K562 (cell line): ENCODE results near the gene ENKUR. TPM values are rescaled to one million over a fixed set of nuclear protein-coding genes. Genes with fewer than 3 reads are reported as not detected.
A peak's percentile ranks its signal among the peaks of the same experiment; 100 is the strongest.

Experiments
- CBFA2T3 ChIP-seq: fragments of 450-650 bp; IDR thresholded peaks from 2 replicates; pipeline ENCODE4 v1.6.1; 2017
- E2F6 ChIP-seq, 2 experiments: IDR thresholded peaks; 2 replicates each; pipeline ENCODE4 v1.6.1; 2011; ENCODE audit warnings: borderline replicate concordance in 1 of 2, control low read depth in 1 of 2, low read depth in 1 of 2, low read length in 1 of 2, mild to moderate bottlenecking in 1 of 2, mixed read lengths in 1 of 2, moderate library complexity in 1 of 2; ENCODE audit not compliant: insufficient read depth in 1 of 2, insufficient read length in 1 of 2, poor library complexity in 1 of 2, severe bottlenecking in 1 of 2; ENCODE audit errors: extremely low read depth in 1 of 2
- EZH2 ChIP-seq: IDR thresholded peaks from 2 replicates; pipeline ENCODE4 v1.6.1; 2012; ENCODE audit warnings: low read depth, mild to moderate bottlenecking, inconsistent platforms, low read length, borderline replicate concordance
- FOXP1 ChIP-seq: sonication (generic); formaldehyde crosslinking; IDR thresholded peaks from 2 replicates; pipeline ENCODE4 v1.8.0; 2022; ENCODE audit warnings: mild to moderate bottlenecking, missing genetic modification reagents
- GATAD2A ChIP-seq: fragments of 450-650 bp; IDR thresholded peaks from 2 replicates; pipeline ENCODE4 v1.6.1; 2017
- HMBOX1 ChIP-seq: sonication (generic); IDR thresholded peaks from 2 replicates; pipeline ENCODE4 v1.6.1; 2016
- JUND ChIP-seq, 2 experiments: IDR thresholded peaks; 2 replicates in 1 of 2; 3 replicates in 1 of 2; pipeline ENCODE4 v1.6.1; 2011; ENCODE audit warnings: borderline replicate concordance in 2 of 2, low read depth in 2 of 2, low read length in 2 of 2, improper control_type of control experiment in 1 of 2, missing biosample characterization in 1 of 2, missing genetic modification characterization in 1 of 2, missing genetic modification reagents in 1 of 2
- KAT2B ChIP-seq: IDR thresholded peaks from one replicate; pipeline ENCODE4 v1.6.1; 2012; ENCODE audit warnings: low read depth, mild to moderate bottlenecking, control low read depth, inconsistent platforms, low read length, moderate library complexity
- NELFE ChIP-seq: IDR thresholded peaks from 2 replicates; pipeline ENCODE4 v1.6.1; 2011; ENCODE audit warnings: mild to moderate bottlenecking; ENCODE audit not compliant: insufficient read depth, insufficient read length
- PATZ1 ChIP-seq: fragments of 250-450 bp; sonication (Bioruptor Pico); IDR thresholded peaks from 2 replicates; pipeline ENCODE4 v1.5.0; 2020; ENCODE audit warnings: mild to moderate bottlenecking, borderline replicate concordance
- SNIP1 ChIP-seq: fragments of 450-650 bp; IDR thresholded peaks from 2 replicates; pipeline ENCODE4 v1.7.1; 2017; ENCODE audit warnings: low read depth, mild to moderate bottlenecking
- STAT6 ChIP-seq: sonication (generic); formaldehyde crosslinking; IDR thresholded peaks from 2 replicates; pipeline ENCODE4 v1.8.1; 2023; ENCODE audit warnings: mild to moderate bottlenecking, missing genetic modification reagents
- TAF1 ChIP-seq: IDR thresholded peaks from 2 replicates; pipeline ENCODE4 v1.6.1; 2011; ENCODE audit warnings: mild to moderate bottlenecking, low read length, moderate library complexity; ENCODE audit not compliant: insufficient read depth, control insufficient read depth, severe bottlenecking; ENCODE audit errors: extremely low read depth
- ZBTB7A ChIP-seq: IDR thresholded peaks from 2 replicates; pipeline ENCODE4 v1.6.1; 2011; ENCODE audit warnings: low read depth, mild to moderate bottlenecking, low read length, moderate library complexity, borderline replicate concordance; ENCODE audit not compliant: control insufficient read depth
- ZNF511 ChIP-seq: sonication (generic); formaldehyde crosslinking; IDR thresholded peaks from 2 replicates; pipeline ENCODE4 v1.8.0; 2022; ENCODE audit warnings: mild to moderate bottlenecking, missing genetic modification reagents
- ZNF696 ChIP-seq: fragments of 250-450 bp; sonication (Bioruptor Pico); conservative IDR thresholded peaks from 2 replicates; pipeline ENCODE4 v1.4.0; 2020; ENCODE audit warnings: mild to moderate bottlenecking, moderate library complexity
- polyA plus RNA-seq, 8 experiments: library from polyadenylated mRNA; depleted of rRNA in 4 of 8; stranded (reverse) in 5 of 8; unstranded in 3 of 8; fragments of >200 nt; fragmentation: Nextera tagmentation in 2 of 8; fragmentation: Illumina TruSeq in 1 of 8; extraction: Ambion mirVana in 2 of 8; extraction: Trizol in 1 of 8; gene quantifications; 2 replicates each; pipeline versions ENCODE4 v1.2.1 to v1.2.3, GENCODE V29; 2011 to 2014; ENCODE audit warnings: inconsistent platforms in 1 of 8, missing spikeins in 1 of 8
- total RNA-seq, 7 experiments: library from RNA; depleted of rRNA in 6 of 7; stranded (reverse); fragments of >200 nt in 6 of 7; fragmentation: Illumina TruSeq in 2 of 7; extraction: Trizol in 2 of 7; gene quantifications; 2 replicates each; pipeline versions ENCODE4 v1.2.1 to v1.2.3, GENCODE V29; 2011 to 2021; ENCODE audit warnings: low replicate concordance in 1 of 7

ENKUR gene
- total and polyA plus RNA-seq, 9 of the 15 experiments (the other 6 are each of a cell fraction or from before 2014, with no cell fraction given): 0.06 to 0.46 (median 0.20) TPM

GRCh38 chr10:25016376-25017153 is 607 bp upstream of the ENKUR start, which contains the start of gene THNSL1 (continued):
- TF ChIP-seq JUND (IDR thresholded peaks at IDR 0.05; ENCODE audit: borderline replicate concordance, low read depth, low read length): 0 out of 2 replicates have a peak, but pooled peaks have one; percentile 23
- TF ChIP-seq JUND (tag; IDR thresholded peaks at IDR 0.05; ENCODE audit: borderline replicate concordance, low read depth, low read length): no peak; the same call in 2 of the 3 replicates
- no peak for TF ChIP-seq KAT2B
- no peak for TF ChIP-seq HMBOX1
- peak; percentile 99 for TF ChIP-seq ZNF511 (CRISPR knock-in tag)
- TF ChIP-seq SNIP1: no peak
- TF ChIP-seq PATZ1 (CRISPR knock-in tag): no peak
- no peak for TF ChIP-seq CBFA2T3
- TF ChIP-seq FOXP1 (CRISPR knock-in tag): peak; percentile 99
- TF ChIP-seq ZBTB7A: 0 out of 2 replicates have a peak, but pooled peaks have one; percentile 58
- TF ChIP-seq E2F6 (IDR thresholded peaks at IDR 0.05; ENCODE audit: borderline replicate concordance in 1 of 2, extremely low read depth in 1 of 2, insufficient read depth in 1 of 2, insufficient read length in 1 of 2, low read depth in 1 of 2, low read length in 1 of 2, poor library complexity in 1 of 2, severe bottlenecking in 1 of 2): peak; percentile 99
- 0 out of 2 replicates have a peak, but pooled peaks have one; percentile 54 for TF ChIP-seq STAT6 (CRISPR knock-in tag)
- TF ChIP-seq TAF1: peak; percentile 87
- no peak for TF ChIP-seq ZNF696 (CRISPR knock-in tag)
- TF ChIP-seq NELFE: no peak
- no peak for TF ChIP-seq EZH2
- 0 out of 2 replicates have a peak, but pooled peaks have one; percentile 24 for TF ChIP-seq GATAD2A
